Vagina (tissue), 2 donors: ENCODE data around the gene SLC35D2. TPM values are rescaled to one million over a fixed set of nuclear protein-coding genes. Genes with fewer than 3 reads are reported as not detected.
A peak's percentile ranks its signal among the peaks of the same experiment; 100 is the strongest.

Source experiments
- DNase-seq, 2 donors: peaks; one replicate each; pipeline ENCODE4 v3.0.0-alpha.2; 2017; ENCODE audit errors: extremely low spot score in 2 of 2
- H3K27ac ChIP-seq: fragments of 200-600 bp; sonication (generic); one replicate; pipeline ENCODE4 v1.5.1; 2019
- H3K27me3 ChIP-seq: fragments of 200-600 bp; sonication (generic); one replicate; pipeline ENCODE4 v1.5.1; 2019
- H3K36me3 ChIP-seq, 2 donors: fragments of 200-600 bp; sonication (generic); one replicate each; pipeline ENCODE4 v1.5.1; 2017 to 2019
- H3K4me1 ChIP-seq: fragments of 200-600 bp; sonication (generic); one replicate; pipeline ENCODE4 v1.5.1; 2019
- H3K4me3 ChIP-seq, 2 donors: fragments of 200-600 bp; sonication (generic); 1 replicate in 1 of 2; 2 replicates in 1 of 2; pipeline ENCODE4 v1.5.1; 2016 to 2019
- H3K9me3 ChIP-seq: fragments of 200-600 bp; sonication (generic); one replicate; pipeline ENCODE4 v1.5.1; 2019
- CTCF ChIP-seq, 3 experiments: fragments of 450-650 bp in 2 of 3; fragments of 200-600 bp in 1 of 3; sonication (generic) in 1 of 3; IDR thresholded peaks; one replicate each; pipeline ENCODE4 v1.5.1; 2017 to 2019; ENCODE audit warnings: antibody characterized with exemption in 3 of 3, mild to moderate bottlenecking in 2 of 3, moderate library complexity in 2 of 3
- POLR2A ChIP-seq, 2 donors: fragments of 450-650 bp; IDR thresholded peaks; one replicate each; pipeline ENCODE4 v1.6.1; 2017; ENCODE audit warnings: antibody characterized with exemption in 2 of 2, mild to moderate bottlenecking in 2 of 2, moderate library complexity in 2 of 2
- POLR2AphosphoS5 ChIP-seq, 2 donors: sonication (generic); formaldehyde crosslinking; IDR thresholded peaks; one replicate each; pipeline ENCODE4 v1.9.0; 2017; ENCODE audit warnings: antibody characterized with exemption in 2 of 2, mild to moderate bottlenecking in 2 of 2, low read depth in 1 of 2; ENCODE audit not compliant: insufficient read depth in 1 of 2
- intact Hi-C: fragments of 100-400 bp; cut with DNase I; formaldehyde crosslinking; loops from one replicate; pipeline ENCODE4 v1.15.1; 2023
- total RNA-seq: library from RNA; depleted of rRNA; stranded (reverse); fragments of >200 nt; gene quantifications from one replicate; pipeline ENCODE4 v1.2.3, GENCODE V29; 2016

The SLC35D2 gene
- total RNA-seq, 1 donor from 2014 or later: 17.9 TPM

- DNase-seq: no peak
- Histone ChIP-seq H3K36me3 (no peaks in the 10 kb centered on the region), H3K4me1 (peaks cover 18% of the 10 kb centered on the region), H3K4me3 (no peak overlapping the region), H3K9me3 (no peaks in the 10 kb centered on the region), H3K27me3 (no peaks in the 10 kb centered on the region), H3K27ac (no peak overlapping the region)
- intact Hi-C loops: no loop called here
- TF ChIP-seq POLR2AphosphoS5 (IDR thresholded peaks at IDR 0.05; ENCODE audit: insufficient read depth in 1 of 2, low read depth in 1 of 2) (no peak), CTCF (IDR thresholded peaks at IDR 0.05) (no peak), POLR2A (IDR thresholded peaks at IDR 0.05) (no peak)
These were observed 39.9 kb upstream of the SLC35D2 start for GRCh38 chr9:96423322-96423984.

GRCh38 chr9:96420468-96421219, 37.1 kb upstream of the SLC35D2 start:
- TF ChIP-seq CTCF (IDR thresholded peaks at IDR 0.05): no peak
- no peak for TF ChIP-seq POLR2A (IDR thresholded peaks at IDR 0.05)
- peak in 1 of 2 donors; percentile 85 for TF ChIP-seq POLR2AphosphoS5 (IDR thresholded peaks at IDR 0.05; ENCODE audit: insufficient read depth in 1 of 2, low read depth in 1 of 2)
- Histone ChIP-seq H3K4me1 (peaks cover 33% of the 10 kb centered on the region), H3K9me3 (no peaks in the 10 kb centered on the region), H3K36me3 (no peaks in the 10 kb centered on the region), H3K27me3 (no peaks in the 10 kb centered on the region), H3K27ac (peak overlapping the region; percentile 99), H3K4me3 (no peak overlapping the region)
- no peak for DNase-seq
- intact Hi-C loops: no loop called here

- Histone ChIP-seq H3K4me1 (peaks cover 33% of the 10 kb centered on the region), H3K9me3 (no peaks in the 10 kb centered on the region), H3K36me3 (no peaks in the 10 kb centered on the region), H3K27ac (peak overlapping the region; percentile 99), H3K27me3 (no peaks in the 10 kb centered on the region), H3K4me3 (peak overlapping the region; percentile 93 to 96)
- no peak for DNase-seq
- TF ChIP-seq CTCF (IDR thresholded peaks at IDR 0.05): no peak
- TF ChIP-seq POLR2A (IDR thresholded peaks at IDR 0.05): no peak
- no peak for TF ChIP-seq POLR2AphosphoS5 (IDR thresholded peaks at IDR 0.05; ENCODE audit: insufficient read depth in 1 of 2, low read depth in 1 of 2)
- intact Hi-C loops: loop anchor here (10.0 kb wide), 1 partner anchor 235 kb away; the partner anchor contains the start of gene PRXL2C
These were observed 36.1 kb upstream of the SLC35D2 start for GRCh38 chr9:96419691-96419969.

GRCh38 chr9:96418920-96419690, 35.6 kb upstream of the SLC35D2 start:
- H3K27ac ChIP-seq: peak overlapping the region; percentile 99
- no peaks in the 10 kb centered on the region for H3K27me3 ChIP-seq
- peak overlapping the region; percentile 93 to 96 for H3K4me3 ChIP-seq
- H3K36me3 ChIP-seq: no peaks in the 10 kb centered on the region
- peaks cover 33% of the 10 kb centered on the region for H3K4me1 ChIP-seq
- intact Hi-C loops: loop anchor here (10.0 kb wide), 1 partner anchor 236 kb away; the partner anchor contains the start of gene PRXL2C
- H3K9me3 ChIP-seq: no peaks in the 10 kb centered on the region
- peak in 1 of 2 donors; percentile 92 for DNase-seq
- peak in 1 of 2 donors; percentile 8 for TF ChIP-seq POLR2A (IDR thresholded peaks at IDR 0.05)
- TF ChIP-seq POLR2AphosphoS5 (IDR thresholded peaks at IDR 0.05; ENCODE audit: insufficient read depth in 1 of 2, low read depth in 1 of 2): peak in 1 of 2 donors; percentile 71
- TF ChIP-seq CTCF (IDR thresholded peaks at IDR 0.05): no peak
